ENCODE measurements around the gene HES4. TPM values are rescaled to one million over a fixed set of nuclear protein-coding genes. Genes with fewer than 3 reads are reported as not detected.
"Not testable (repeated sequence)": the region's sequence is repeated elsewhere in the genome, so short reads cannot be mapped to it uniquely, and the experiment has no call there.

Gene HES4
- total RNA-seq, 1 donor from 2014 or later = 24.8 TPM

- DNase-seq (ENCODE audit: low read depth in 2 of 2) = peak; percentile 89 to 93
Measured at GRCh38 chr1:1019122-1019999, 19.5 kb upstream of the HES4 start.

DNA sequence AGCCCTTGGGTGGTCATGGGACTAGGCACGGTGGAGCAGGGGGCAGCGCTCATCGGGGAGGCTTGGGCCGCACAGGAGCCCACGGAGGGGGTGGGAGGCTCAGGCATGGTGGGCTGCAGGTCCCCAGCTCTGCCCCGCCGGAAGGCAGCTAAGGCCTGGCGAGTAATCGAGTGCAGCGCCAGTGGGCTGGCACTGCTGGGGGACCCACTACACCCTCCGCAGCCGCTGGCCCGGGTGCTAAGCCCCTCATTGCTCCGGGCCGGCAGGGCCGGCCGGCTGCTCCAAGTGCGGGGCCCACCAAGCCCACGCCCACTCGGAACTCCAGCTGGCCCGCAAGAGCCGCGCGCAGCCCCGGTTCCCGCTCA is 18.4 kb upstream of the HES4 start:
- not testable (repeated sequence) for DNase-seq (ENCODE audit: low read depth in 2 of 2)

GRCh38 chr1:1017397-1018320 is 17.8 kb upstream of the HES4 start:
- not testable (repeated sequence) for DNase-seq (ENCODE audit: low read depth in 2 of 2)

DNA sequence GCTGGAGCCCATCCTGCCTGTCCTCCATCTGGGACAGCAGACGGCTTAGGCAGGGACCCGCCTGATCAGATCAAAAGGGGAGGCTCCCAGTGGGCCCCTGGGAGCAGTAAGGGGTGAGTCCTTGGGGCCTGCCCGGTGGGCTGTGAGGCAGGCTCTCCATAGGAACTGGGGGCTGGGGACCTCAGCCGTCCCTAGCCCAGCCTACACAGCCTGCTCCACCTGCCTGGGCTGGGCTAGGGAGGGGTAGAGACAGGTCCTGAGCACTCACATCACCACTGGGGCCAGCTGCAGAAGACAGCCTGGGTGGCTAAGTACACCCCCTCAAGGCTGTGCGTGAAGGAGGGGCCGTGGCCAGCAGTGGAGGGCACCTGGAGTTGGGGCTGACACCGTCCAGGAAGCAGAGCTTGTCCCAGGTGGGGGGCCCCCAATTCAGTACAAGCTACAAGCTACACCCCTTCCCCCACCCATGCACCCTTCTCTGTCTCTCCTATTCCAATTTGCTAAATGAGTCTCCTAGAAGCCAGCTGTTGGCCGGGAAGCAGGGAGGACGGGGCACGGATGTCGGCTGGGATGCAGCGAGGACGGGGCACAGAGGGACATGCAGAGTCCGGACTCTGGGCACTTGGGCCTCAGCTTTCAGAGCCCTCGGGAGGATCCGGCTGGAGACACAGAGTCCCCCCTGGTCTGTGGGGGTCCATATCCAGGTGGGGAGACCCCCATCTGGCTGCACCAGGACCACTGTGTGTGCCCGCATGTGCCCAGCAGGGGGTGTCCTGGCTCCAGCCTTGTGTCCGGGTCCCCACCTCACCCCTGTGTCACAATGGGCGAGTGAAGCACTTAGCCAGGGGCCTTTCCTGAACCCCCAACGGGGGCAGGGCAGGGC is 15.1 kb upstream of the HES4 start:
- DNase-seq (ENCODE audit: low read depth in 2 of 2) = peak; percentile 41 to 47

- DNase-seq (ENCODE audit: low read depth in 2 of 2) = peak in 1 of 2 donors; percentile 54
Measured at GRCh38 chr1:1013922-1014648, 14.2 kb upstream of the HES4 start.

DNA sequence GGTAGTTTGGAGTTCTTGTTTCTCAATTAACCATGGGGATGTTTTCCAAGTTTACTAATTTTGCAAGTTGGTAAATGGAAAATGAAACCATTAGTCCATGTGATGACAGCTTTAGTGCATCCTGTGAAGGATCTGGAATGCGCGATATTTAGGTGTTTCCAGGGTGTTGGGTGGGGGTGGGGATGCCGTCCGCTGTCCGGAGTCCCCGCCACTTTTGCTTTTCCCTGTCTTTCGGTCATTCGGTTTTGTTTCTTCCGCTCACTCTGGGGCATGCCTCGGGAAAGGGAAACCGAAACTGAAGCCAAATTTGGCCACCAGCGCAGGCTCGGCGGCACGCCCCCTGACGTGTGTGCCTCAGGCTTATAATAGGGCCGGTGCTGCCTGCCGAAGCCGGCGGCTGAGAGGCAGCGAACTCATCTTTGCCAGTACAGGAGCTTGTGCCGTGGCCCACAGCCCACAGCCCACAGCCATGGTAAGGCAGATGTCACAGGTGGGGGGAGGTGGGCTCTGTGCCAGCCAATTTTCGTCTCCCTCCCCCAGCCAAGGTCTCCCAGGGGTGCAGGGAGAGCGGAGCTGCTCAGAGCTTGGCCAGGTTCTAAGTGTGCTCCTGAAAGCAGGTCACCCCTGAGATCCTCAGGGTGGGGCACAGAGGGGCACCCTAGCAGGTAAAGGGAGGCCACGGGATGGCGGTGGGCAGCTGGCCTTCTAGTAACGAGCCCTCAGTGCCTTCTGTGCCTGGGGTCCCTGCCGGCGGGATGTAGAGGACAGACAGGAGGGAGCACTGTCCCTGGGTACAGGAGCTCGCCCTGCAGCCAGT is 13.4 kb upstream of the HES4 start, which contains the start of gene ISG15:
ISG15 (plus strand) TSS at position 393 of the 817 bp plus-strand sequence; CDS start at position 470, 77 bp downstream.
- DNase-seq (ENCODE audit: low read depth in 2 of 2) = peak; percentile 91 to 96

DNA sequence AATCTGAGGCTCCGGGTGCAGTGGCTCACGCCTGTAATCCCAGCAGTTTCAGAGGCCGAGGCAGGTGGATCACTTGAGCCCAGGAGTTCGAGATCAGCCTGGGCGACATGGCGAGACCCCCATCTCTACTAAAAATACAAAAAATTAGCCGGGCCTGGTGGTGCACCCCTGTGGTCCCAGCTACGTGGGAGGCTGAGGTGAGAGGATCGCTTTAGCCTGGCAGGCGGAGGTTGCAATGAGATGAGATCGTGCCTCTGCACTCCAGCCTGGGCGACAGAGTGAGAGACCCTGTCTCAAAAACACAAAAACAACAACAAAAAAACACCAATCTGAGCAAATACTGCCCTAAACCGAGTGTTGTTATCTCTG is 12.8 kb upstream of the HES4 start:
- not testable (repeated sequence) for DNase-seq (ENCODE audit: low read depth in 2 of 2)

GRCh38 chr1:1011396-1011949 is 11.6 kb upstream of the HES4 start:
- no peak for DNase-seq (ENCODE audit: low read depth in 2 of 2)

GRCh38 chr1:1010131-1010530 is 10.2 kb upstream of the HES4 start:
- not testable (repeated sequence) for DNase-seq (ENCODE audit: low read depth in 2 of 2)

GRCh38 chr1:1006305-1007159 is 6.6 kb upstream of the HES4 start:
- DNase-seq (ENCODE audit: low read depth in 2 of 2) = peak in 1 of 2 donors; percentile 58

DNA sequence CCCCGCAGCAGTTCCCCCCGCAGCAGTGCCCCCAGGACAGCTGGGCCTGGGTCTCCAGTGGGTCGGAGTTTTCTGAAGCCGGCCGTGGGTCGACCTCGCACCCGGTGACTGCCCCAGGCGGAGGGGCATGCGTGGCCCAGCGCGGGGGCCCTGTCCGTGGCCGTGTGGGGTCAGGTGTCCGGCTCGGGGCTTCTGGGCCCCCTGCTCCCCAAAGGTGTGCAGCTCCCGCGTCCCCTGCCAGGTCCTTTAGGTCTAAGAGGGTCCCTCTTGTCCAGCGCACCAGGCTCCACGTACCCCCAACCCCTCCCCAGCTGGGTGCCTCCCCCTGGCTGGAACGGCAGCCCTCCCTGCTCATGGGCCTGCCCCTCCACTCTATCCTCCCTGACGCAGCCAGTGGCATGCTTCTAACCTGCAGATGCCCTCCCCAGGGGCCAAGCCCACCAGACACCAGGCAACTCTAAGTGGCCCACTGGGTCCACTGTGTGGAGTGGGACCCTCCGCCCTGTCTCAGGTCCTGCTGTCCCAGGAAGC is 5.9 kb upstream of the HES4 start:
- no peak for DNase-seq (ENCODE audit: low read depth in 2 of 2)

- DNase-seq (ENCODE audit: low read depth in 2 of 2) = peak; percentile 63 to 68
Measured at GRCh38 chr1:1004780-1005697, 5.1 kb upstream of the HES4 start.

DNA sequence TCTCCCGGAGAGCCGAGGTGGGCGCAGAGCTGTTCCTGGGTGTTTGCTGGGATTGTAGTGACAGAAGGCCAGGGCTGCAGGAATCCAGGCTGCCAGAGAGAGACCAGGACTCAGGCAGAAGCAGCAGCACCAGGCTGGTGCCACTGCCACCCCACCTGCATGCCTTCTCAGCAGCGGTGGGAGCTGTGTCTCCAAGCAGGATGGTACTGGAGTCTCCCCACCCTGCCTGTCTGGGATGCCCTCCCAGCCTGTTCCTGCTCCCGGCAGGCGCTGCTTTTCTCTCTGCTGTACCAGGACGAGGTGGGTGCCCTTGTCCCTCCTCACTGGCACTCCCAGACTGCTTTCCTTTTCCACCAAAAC is 4.5 kb upstream of the HES4 start:
- no peak for DNase-seq (ENCODE audit: low read depth in 2 of 2)

DNA sequence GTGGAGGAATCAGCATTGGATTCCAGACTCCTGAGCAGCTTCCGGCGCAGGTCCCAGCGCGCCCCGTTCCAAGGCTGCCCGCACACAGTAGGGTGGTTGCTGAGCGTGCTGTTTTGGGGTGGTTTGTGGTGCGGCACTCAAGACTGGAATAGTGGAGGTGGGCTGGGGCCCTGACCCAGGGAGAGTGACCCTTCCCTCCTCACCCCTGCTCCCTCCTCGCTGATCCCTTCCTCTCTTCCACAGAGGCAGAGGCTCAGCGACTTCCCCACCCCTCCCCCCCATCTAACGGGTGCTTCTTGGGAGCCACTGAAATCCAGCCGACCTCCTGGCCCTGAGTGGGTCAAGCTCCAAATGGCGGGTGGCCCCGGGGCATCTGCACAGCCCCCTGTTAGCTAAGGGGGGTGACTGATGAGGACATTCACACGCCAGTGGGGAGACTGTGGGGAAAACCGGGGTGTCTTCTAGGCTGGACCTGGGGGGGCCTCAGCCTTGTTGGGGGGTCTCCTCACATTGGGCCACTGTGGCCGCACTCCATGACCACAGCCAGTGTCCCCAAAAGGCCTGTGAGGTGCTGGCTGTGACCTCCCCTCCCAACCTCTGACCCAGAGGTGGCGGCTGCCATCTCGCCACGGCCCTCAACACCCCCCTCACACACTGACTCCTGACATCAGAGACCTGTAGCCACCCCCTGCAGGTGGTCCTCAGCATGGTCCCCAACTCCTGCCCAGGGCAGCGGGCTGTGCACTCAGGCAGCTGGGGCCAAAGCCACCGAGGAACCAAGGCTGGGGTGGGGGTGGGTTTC is 3.9 kb upstream of the HES4 start:
- no peak for DNase-seq (ENCODE audit: low read depth in 2 of 2)

DNA sequence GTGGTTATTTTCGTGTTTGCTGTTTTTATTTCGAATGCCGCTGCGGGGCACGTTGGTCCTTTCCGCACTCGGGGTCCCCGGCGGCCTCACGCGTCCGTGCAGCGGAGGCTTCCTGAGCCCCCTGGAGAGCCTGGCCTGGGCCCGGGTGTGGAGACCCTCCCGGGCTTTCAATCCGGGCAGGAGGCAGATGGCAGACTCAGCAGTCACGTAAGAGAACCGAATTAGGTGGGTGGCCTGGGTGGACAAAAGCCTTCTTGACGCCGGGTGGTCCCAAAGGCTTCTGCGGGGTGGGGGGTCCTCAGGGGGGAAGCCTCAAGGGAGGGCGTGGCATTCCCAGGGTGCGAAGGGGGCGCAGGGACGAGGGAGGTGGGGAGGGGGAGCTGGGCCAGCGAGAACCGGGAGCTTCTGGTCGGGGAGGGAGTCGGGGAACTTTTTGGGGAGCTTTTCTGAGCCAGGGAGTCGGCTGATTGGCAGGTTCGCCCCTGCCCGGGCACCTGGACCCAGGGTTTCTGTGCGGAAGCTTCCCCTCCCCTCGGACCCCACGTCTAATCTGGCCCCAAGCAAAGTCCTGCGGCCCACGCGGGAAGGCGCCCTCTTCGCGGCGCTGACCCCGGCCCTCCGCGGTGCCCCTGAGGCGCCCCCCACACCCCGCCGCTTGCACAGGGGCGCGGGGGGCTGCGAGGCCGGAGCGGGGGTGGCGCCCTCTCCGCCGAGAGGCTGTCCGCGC is 1.3 kb upstream of the HES4 start:
- DNase-seq (ENCODE audit: low read depth in 2 of 2) = no peak
